BE2C (cell line): ENCODE measurements around the gene HSPB3. TPM values are rescaled to one million over a fixed set of nuclear protein-coding genes. Genes with fewer than 3 reads are reported as not detected.

Experiments used
- DNase-seq: peaks from one replicate; pipeline ENCODE4 v3.0.0-alpha.2; 2020
- H3K27me3 ChIP-seq: fragments of 250-450 bp; sonication (Bioruptor Pico); 2 replicates; pipeline ENCODE4 v1.5.1; 2020; ENCODE audit warnings: mild to moderate bottlenecking
- H3K36me3 ChIP-seq: fragments of 250-450 bp; sonication (Bioruptor Pico); 2 replicates; pipeline ENCODE4 v1.5.1; 2020; ENCODE audit warnings: mild to moderate bottlenecking
- H3K4me1 ChIP-seq: fragments of 250-450 bp; sonication (Bioruptor Pico); 2 replicates; pipeline ENCODE4 v1.5.1; 2020
- H3K4me3 ChIP-seq: 2 replicates; pipeline ENCODE4 v1.5.1; 2011; ENCODE audit warnings: low read depth, low read length
- H3K9me3 ChIP-seq: fragments of 250-450 bp; sonication (Bioruptor Pico); 2 replicates; pipeline ENCODE4 v1.5.1; 2020
- CTCF ChIP-seq: IDR thresholded peaks from 2 replicates; pipeline ENCODE4 v1.5.1; 2012; ENCODE audit warnings: mild to moderate bottlenecking, low read depth, low read length
- polyA plus RNA-seq: library from polyadenylated mRNA; unstranded; fragments of >200 nt; gene quantifications from one replicate; pipeline ENCODE4 v1.2.1, GENCODE V29; 2012; ENCODE audit warnings: low read depth, missing spikeins; ENCODE audit not compliant: insufficient read length, insufficient read depth

HSPB3 gene, protein sequence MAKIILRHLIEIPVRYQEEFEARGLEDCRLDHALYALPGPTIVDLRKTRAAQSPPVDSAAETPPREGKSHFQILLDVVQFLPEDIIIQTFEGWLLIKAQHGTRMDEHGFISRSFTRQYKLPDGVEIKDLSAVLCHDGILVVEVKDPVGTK
- not detected for polyA plus RNA-seq

DNA sequence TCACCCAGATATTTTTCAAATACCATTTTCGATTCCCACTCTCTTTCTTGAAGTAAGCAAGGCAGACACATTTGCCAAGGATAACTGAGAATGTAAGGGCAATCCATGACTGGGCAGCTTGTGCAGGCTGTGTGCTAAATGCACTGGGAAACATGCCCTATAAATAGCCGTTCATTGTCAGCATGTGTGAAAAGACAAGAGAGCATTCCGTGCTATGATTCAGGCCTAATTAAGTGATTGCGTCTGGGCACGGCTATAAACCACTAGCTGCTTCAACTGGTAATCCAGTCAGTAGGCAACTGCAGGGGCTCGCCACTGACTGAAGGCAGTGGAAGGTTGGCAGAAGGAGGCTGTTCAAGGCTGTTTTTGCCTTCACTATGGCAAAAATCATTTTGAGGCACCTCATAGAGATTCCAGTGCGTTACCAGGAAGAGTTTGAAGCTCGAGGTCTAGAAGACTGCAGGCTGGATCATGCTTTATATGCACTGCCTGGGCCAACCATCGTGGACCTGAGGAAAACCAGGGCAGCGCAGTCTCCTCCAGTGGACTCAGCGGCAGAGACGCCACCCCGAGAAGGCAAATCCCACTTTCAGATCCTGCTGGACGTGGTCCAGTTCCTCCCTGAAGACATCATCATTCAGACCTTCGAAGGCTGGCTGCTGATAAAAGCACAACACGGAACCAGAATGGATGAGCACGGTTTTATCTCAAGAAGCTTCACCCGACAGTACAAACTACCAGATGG is at the start of gene HSPB3:
HSPB3 (plus strand) TSS at position 287 of the 745 bp plus-strand sequence; CDS start at position 378, 91 bp downstream.
- no peak for DNase-seq
- Histone ChIP-seq H3K4me3 (no peak within 1 kb of the TSS), H3K27me3 (peaks cover 15% of the 10 kb centered on the region)

GRCh38 chr5:54411176-54411575 is 44.3 kb upstream of the HSPB3 start:
- H3K9me3 ChIP-seq = no peaks in the 10 kb centered on the region
- H3K27me3 ChIP-seq = peaks cover 4% of the 10 kb centered on the region; the same call in 1 of the 2 replicates
- H3K4me1 ChIP-seq = no peaks in the 10 kb centered on the region
- no peak for DNase-seq
- H3K4me3 ChIP-seq = no peak overlapping the region
- H3K36me3 ChIP-seq = no peaks in the 10 kb centered on the region
- TF ChIP-seq CTCF = no peak

More for the DNA sequence above, at the start of gene HSPB3:
- no peak for TF ChIP-seq CTCF
- H3K36me3 ChIP-seq = no peaks in the 10 kb centered on the region
- H3K9me3 ChIP-seq = no peaks in the 10 kb centered on the region
- H3K4me1 ChIP-seq = no peaks in the 10 kb centered on the region

- DNase-seq = no peak
- Histone ChIP-seq H3K4me1 (no peaks in the 10 kb centered on the region), H3K4me3 (no peak overlapping the region), H3K36me3 (no peaks in the 10 kb centered on the region), H3K9me3 (no peaks in the 10 kb centered on the region), H3K27me3 (peaks cover 4% of the 10 kb centered on the region; the same call in 1 of the 2 replicates)
- TF ChIP-seq CTCF = no peak
Measured at GRCh38 chr5:54412913-54413312, 42.6 kb upstream of the HSPB3 start.

- no peaks in the 10 kb centered on the region for H3K36me3 ChIP-seq
- no peak for DNase-seq
- no peak for TF ChIP-seq CTCF
- H3K9me3 ChIP-seq = no peaks in the 10 kb centered on the region
- peaks cover 4% of the 10 kb centered on the region; the same call in 1 of the 2 replicates for H3K27me3 ChIP-seq
- no peaks in the 10 kb centered on the region for H3K4me1 ChIP-seq
- H3K4me3 ChIP-seq = no peak overlapping the region
Measured at GRCh38 chr5:54415147-54415546, 40.4 kb upstream of the HSPB3 start.

- Histone ChIP-seq H3K27me3 (peaks cover 4% of the 10 kb centered on the region; the same call in 1 of the 2 replicates), H3K9me3 (no peaks in the 10 kb centered on the region), H3K36me3 (no peaks in the 10 kb centered on the region), H3K4me3 (no peak overlapping the region), H3K4me1 (no peaks in the 10 kb centered on the region)
- no peak for TF ChIP-seq CTCF
- DNase-seq = no peak
Measured at GRCh38 chr5:54415896-54416601, 39.5 kb upstream of the HSPB3 start.
